Activated naive CD4-positive, alpha-beta T cell (primary cell): ENCODE results near the gene DAD1.
"Not testable (repeated sequence)": the region's sequence is repeated elsewhere in the genome, so short reads cannot be mapped to it uniquely, and the experiment has no call there.

Experiments used
- DNase-seq, 4 experiments: peaks; one replicate each; lab custom pipeline; 2025; lab: John Stamatoyannopoulos, UW

The DAD1 gene

GRCh38 chr14:22589096-22589839, at the start of gene DAD1:
Gene DAD1 (minus strand): TSS chr14:22589224. CDS start chr14:22589157, 67 bp downstream.
- peak; percentile 97 to 99 (median 98) for DNase-seq

GRCh38 chr14:22635980-22636379, 47.0 kb upstream of the DAD1 start:
- not testable (repeated sequence) for DNase-seq

GRCh38 chr14:22634233-22634900, 45.3 kb upstream of the DAD1 start:
- DNase-seq, result no peak

GRCh38 chr14:22630486-22630885, 41.5 kb upstream of the DAD1 start:
- no peak for DNase-seq

GRCh38 chr14:22630066-22630465, 41.0 kb upstream of the DAD1 start:
- DNase-seq, result no peak

- DNase-seq, result no peak
Observed at GRCh38 chr14:22629361-22629760, 40.3 kb upstream of the DAD1 start.

GRCh38 chr14:22627506-22628263, 38.7 kb upstream of the DAD1 start:
- no peak for DNase-seq

GRCh38 chr14:22626590-22626989, 37.6 kb upstream of the DAD1 start:
- no peak for DNase-seq

GRCh38 chr14:22623047-22623446, 34.0 kb upstream of the DAD1 start:
- no peak for DNase-seq

GRCh38 chr14:22622255-22622654, 33.2 kb upstream of the DAD1 start:
- DNase-seq, result no peak

GRCh38 chr14:22615765-22616164, 26.7 kb upstream of the DAD1 start:
- not testable (repeated sequence) for DNase-seq

- no peak for DNase-seq
Observed at GRCh38 chr14:22614240-22614799, 25.3 kb upstream of the DAD1 start.

- DNase-seq, result no peak
Observed at GRCh38 chr14:22613736-22614239, 24.8 kb upstream of the DAD1 start.

- DNase-seq, result no peak
Observed at GRCh38 chr14:22613106-22613695, 24.2 kb upstream of the DAD1 start.

- no peak for DNase-seq
Observed at GRCh38 chr14:22610931-22611330, 21.9 kb upstream of the DAD1 start.

GRCh38 chr14:22607291-22607690, 18.3 kb upstream of the DAD1 start:
- DNase-seq, result no peak

GRCh38 chr14:22606380-22606779, 17.4 kb upstream of the DAD1 start:
- no peak for DNase-seq

GRCh38 chr14:22602862-22603261, 13.8 kb upstream of the DAD1 start:
- DNase-seq, result no peak

- DNase-seq, result no peak
Observed at GRCh38 chr14:22601996-22602395, 13.0 kb upstream of the DAD1 start.

GRCh38 chr14:22601456-22601855, 12.4 kb upstream of the DAD1 start:
- no peak for DNase-seq

- no peak for DNase-seq
Observed at GRCh38 chr14:22600027-22600426, 11.0 kb upstream of the DAD1 start.

- no peak for DNase-seq
Observed at GRCh38 chr14:22599349-22599748, 10.3 kb upstream of the DAD1 start.
